Adrenal gland (tissue), 5 donors: Measurements from ENCODE around the gene EXOC6.

Experiments
- POLR2A ChIP-seq, 2 donors: fragments of 450-650 bp; IDR thresholded peaks; one replicate each; pipeline ENCODE4 v1.6.1; 2017; ENCODE audit warnings: antibody characterized with exemption in 2 of 2, mild to moderate bottlenecking in 2 of 2, moderate library complexity in 1 of 2
- TF ChIP-seq, protein P1 (sequence below), 6 experiments: fragments of 450-650 bp in 4 of 6; fragments of 200-600 bp in 2 of 6; sonication (generic) in 1 of 6; IDR thresholded peaks; 1 replicate in 5 of 6; 2 replicates in 1 of 6; pipeline versions ENCODE4 v1.5.1 to v1.8.0; 2016 to 2021; ENCODE audit warnings: antibody characterized with exemption in 6 of 6, mild to moderate bottlenecking in 2 of 6, moderate library complexity in 1 of 6
- donor health status: DM: no; HTN: no; CAD: no.

DNA sequence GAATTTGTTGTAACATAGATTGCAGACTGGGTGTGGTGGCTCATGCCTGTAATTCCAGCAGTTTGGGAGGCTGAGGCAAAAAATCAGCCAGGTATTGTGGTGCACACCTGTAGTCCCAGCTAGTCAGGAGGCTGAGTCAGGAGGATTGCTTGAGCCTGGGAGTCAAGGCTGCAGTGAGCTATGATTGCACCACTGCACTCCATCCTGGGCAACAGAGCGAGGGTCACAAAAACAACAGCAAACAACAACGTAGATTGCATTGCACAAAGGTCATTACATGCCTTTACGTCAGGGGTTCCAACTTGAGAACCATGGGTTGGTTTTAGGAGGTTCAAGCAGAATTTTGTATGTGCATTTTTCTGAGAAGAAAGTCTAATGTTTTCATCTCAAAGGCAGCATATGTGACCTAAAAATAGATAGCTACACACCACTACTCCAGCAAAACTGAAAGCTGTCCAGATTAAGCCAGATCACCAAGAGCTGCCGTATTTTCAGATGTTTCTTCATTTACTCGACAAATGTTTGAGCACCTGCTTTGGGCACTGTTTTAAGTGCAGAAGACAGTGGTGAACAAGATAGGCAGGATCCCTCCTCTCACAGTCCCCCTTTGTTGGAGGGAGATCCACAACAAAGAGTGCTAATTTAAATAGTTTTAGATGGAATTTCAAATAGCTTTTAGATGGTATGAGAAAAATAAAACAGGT, 183.9 kb downstream of the EXOC6 start:
- TF ChIP-seq, protein P1, sequence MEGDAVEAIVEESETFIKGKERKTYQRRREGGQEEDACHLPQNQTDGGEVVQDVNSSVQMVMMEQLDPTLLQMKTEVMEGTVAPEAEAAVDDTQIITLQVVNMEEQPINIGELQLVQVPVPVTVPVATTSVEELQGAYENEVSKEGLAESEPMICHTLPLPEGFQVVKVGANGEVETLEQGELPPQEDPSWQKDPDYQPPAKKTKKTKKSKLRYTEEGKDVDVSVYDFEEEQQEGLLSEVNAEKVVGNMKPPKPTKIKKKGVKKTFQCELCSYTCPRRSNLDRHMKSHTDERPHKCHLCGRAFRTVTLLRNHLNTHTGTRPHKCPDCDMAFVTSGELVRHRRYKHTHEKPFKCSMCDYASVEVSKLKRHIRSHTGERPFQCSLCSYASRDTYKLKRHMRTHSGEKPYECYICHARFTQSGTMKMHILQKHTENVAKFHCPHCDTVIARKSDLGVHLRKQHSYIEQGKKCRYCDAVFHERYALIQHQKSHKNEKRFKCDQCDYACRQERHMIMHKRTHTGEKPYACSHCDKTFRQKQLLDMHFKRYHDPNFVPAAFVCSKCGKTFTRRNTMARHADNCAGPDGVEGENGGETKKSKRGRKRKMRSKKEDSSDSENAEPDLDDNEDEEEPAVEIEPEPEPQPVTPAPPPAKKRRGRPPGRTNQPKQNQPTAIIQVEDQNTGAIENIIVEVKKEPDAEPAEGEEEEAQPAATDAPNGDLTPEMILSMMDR (IDR thresholded peaks at IDR 0.05), result no peak
- TF ChIP-seq POLR2A (IDR thresholded peaks at IDR 0.05), result no peak
